Mesenteric fat pad (tissue), 1 donor: ENCODE data around the gene LUZP2. TPM values are rescaled to one million over a fixed set of nuclear protein-coding genes. Genes with fewer than 3 reads are reported as not detected.

Experiments
- DNase-seq: peaks from one replicate; pipeline ENCODE4 v3.0.0-alpha.2; 2020; ENCODE audit warnings: low spot score
- long read RNA-seq: library from polyadenylated mRNA; unstranded; transcript quantifications from one replicate; pipeline ENCODE4 v2.0.0, GENCODE V29; 2020
- total RNA-seq: library from RNA; stranded (reverse); fragmentation: NEBNext Ultra II Directional; extraction: Animal tissue kit (Norgen Biotek cat#: 25700); gene quantifications from one replicate; pipeline ENCODE4 v1.2.1, GENCODE V29; 2021
- donor health status: DM: yes; HTN: yes; CAD: no.

The LUZP2 gene
- total RNA-seq = 0.32 TPM
- long read RNA-seq = 0 reads

- DNase-seq = peak; percentile 73
Observed at GRCh38 chr11:24496736-24497725, at the start of gene LUZP2. LUZP2 (plus strand) TSS chr11:24497053.

DNA sequence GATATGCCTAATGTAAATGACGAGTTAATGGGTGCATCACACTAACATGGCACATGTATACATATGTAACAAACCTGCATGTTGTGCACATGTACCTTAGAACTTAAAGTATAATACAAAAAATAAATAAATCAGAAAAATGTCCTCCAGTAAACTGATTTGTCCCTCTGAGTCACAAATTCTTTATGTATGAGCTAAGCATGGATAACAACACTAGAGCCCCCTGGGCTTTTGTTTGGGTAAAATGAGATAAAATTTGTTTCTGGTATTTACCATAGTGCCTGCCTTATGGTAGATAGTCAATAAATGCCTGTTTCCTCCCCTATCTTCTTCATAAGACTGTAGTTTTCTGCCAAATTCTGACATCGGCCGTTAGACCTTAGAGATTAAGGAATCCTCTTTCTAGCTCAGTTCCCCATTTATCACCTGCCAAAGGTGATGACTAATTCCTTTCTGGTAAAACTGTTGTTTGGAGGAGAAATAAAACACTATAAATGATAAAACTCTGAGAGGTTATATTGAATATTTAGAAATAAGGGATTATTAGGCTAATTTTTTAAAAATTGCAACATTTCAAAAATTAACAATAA, 43.6 kb upstream of the LUZP2 start:
- no peak for DNase-seq

DNA sequence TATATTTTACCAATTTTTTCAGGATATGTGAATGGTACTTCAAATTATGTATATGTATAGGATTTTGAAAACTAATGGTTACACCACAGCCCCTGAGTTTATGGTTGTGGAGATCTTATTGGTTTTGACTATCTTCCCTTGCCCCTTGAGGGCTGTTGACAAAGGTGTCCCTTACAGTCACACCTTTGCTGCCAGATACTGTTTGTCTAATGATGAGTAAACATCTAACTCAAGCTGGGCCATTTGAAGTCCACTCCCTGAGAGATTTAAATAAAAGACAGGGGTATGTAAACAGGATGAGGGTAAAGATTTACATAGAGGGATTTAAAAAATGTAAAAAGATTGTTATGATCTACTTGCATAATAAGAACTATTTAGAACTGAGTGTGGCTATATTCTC, 38.9 kb upstream of the LUZP2 start:
- DNase-seq = no peak

GRCh38 chr11:24470431-24470830, 26.4 kb upstream of the LUZP2 start:
- no peak for DNase-seq

DNA sequence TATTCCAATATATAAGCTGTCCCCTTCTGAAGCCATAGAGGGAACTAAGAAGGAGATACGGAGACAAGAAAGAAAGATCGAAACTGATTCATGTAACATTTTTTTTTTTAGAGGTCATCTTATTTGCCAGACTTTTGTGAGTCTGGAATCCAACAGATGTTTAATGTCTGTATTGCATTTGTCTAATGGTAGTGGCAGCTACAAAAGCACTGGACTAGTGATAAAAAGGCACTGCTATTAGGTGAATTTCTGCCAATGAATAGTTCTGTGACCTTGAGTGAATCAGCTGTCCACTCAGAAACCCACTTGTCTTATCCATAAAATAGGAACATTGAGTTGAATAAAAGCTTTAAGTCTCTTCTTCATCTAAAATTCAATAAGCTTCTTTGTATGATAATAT, 25.8 kb upstream of the LUZP2 start:
- DNase-seq = no peak

- DNase-seq = no peak
Observed at GRCh38 chr11:24478718-24479117, 18.1 kb upstream of the LUZP2 start.

GRCh38 chr11:24489477-24489876, 7.4 kb upstream of the LUZP2 start:
- no peak for DNase-seq

DNA sequence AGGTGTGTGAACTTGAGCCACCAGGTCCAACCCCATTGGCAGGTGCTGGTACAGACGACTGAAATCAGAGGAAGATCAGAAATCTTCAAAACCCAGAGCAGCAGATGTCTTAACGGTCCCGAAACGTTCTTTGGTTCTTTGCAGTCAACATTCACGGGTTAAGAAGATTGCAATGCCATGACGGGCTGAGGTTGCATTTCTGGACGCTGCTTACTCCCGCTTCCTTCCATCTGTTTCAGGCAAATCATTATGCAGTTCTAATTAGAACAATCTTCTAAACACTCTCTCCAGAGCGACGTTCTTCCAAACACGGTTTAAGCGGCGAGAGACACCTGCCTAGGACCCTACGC, 492 bp upstream of the LUZP2 start:
- DNase-seq = no peak

- DNase-seq = no peak
Observed at GRCh38 chr11:24497831-24498230, 978 bp downstream of the LUZP2 start.

- no peak for DNase-seq
Observed at GRCh38 chr11:24502425-24502824, 5.6 kb downstream of the LUZP2 start.

DNA sequence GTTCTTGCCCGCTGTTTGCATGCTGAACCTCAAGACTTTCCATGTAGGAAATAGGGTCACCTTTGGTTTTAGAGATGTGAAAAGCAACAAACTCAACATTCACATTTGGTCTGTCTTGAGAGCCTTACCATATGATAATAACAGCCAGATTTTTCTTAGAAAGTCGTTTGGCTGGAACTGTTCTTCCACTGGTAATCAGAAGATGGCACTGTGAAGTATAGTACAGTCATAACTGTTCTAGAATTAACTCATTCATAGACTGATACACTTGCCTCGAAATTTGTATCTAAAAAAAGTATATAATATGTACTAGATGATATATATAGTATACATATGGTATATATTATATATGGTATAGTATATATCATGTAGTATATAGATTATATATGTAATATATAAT, 12.3 kb downstream of the LUZP2 start:
- DNase-seq = no peak

DNA sequence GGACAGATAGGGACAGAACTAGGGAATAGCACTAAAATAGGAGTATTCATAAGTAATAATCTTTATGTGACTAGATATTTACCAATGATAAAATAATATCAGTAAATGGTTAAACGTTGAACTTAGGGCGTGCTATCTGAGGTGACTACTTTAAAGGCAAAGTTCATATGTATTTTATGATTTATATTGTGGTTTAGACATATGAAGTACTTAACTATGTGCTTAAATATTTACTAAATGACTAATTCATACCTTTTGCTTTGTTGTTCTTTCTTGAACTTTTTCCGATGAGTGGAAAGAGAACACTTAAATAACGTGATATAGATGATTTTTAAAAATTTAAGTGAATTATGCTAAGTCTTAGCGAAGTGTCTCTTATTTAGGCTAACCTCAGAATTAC, 14.7 kb downstream of the LUZP2 start:
- no peak for DNase-seq

- no peak for DNase-seq
Observed at GRCh38 chr11:24513479-24514218, 16.8 kb downstream of the LUZP2 start.

DNA sequence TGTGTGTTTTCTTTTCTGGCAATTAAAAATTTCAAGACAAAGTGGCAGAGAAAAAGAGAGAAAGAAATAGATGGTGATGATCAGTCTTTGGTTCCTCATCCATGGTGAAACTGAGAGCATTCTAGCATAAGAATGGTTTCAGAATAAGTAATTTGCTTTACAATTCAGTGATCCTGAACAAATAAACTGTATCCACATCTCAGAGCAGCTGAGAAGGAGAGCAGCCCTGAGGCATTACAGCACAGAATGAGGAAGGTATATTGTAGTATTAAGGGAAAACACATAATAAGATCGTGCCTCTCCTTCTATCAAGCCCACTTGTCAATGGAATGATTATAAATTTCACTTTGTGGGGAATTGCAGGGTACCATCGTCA, 17.4 kb downstream of the LUZP2 start:
- DNase-seq = no peak

DNA sequence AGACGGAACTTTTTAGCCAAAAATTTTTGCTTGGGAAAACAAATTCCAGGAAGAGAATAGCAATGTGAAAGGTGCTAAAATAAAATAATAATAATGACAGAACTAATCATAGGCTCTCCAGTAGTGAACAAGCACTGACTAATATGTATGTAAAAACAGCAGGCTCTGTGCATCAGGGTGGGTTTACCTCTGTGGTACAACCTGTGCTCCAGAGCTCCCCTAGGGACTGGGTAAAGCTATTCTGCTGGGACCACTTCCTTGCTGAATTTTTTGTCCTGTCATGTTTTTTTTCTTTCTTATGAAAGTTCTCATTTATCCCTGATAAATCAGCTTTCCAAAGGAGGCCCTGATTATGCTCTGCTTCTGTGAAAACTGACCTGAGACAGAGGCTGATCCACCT, 18.8 kb downstream of the LUZP2 start:
- DNase-seq = no peak

DNA sequence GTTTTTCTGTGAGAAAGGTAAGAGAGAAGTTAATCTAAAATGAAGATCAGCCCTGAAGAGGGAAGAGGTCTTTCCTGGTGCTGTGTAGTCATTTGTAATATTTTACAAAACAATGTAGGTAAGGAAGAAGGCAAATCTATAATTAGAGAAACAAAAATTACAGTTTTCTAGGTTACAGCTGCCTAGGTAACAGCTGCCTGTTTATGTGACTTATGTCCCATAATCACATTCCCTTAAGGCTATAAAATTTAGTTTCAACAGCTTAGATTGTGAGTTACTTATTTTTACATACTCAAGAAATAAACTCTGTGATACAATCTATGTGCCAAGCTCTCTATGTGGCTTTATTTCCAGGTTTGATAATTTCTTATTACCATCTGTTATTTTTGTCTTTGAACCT, 19.8 kb downstream of the LUZP2 start:
- DNase-seq = no peak

DNA sequence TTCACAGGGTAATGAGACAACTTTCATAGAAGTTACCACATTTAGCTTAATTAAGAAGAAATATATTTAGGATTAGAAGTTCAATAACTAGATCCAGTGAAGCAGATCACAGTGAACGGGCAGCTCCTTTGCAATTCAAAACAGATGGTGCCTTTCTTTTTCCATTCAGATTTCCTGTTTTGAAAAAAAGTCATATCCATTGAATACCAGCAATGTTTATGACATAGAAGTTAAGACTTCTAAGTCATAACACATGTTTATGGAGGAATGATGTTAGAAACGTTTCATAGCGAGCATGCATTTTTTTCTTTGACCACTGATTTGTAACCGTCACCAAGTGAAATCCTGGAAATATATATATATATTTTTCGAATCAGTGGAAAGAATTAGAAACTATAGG, 24.7 kb downstream of the LUZP2 start:
- DNase-seq = no peak

GRCh38 chr11:24524156-24524555, 27.3 kb downstream of the LUZP2 start:
- DNase-seq = no peak

DNA sequence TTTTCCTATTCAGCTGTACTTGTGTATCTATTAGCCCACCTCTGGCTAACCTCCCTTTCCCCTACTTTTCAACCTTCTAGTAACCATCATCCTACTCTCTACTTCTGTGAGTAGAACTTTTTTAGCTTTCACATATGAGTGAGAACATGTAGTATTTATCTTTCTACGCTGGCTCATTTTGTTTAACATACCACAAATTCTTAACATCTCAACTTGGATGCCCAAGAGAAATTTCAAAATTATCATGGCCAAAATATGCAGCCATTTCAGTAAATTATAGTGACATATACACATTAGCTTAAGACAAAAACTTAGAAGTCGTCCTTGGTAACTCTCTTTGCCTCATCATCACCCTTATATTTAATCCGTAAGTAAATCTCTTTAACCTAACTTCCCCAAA, 34.7 kb downstream of the LUZP2 start:
- no peak for DNase-seq

DNA sequence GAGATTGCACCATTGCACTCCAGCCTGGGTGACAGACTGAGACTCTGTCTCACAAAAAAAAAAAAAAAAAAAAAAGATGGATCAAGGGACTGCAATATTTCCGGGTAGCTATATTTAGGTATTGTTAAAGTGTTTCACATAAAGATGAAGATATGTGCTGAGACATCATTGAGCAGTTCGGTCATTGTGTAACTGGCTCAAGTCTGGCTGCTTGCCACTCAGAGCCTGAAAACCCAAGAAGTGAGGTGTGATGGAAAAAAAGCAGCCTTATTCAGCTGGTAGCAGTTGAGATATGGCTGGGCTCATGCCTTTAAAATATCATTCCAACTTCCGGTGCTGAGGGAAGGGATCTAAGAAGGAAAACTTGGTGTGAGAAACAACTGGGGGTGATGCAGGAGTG, 46.9 kb downstream of the LUZP2 start:
- DNase-seq = no peak

- no peak for DNase-seq
Observed at GRCh38 chr11:24556693-24557092, 59.8 kb downstream of the LUZP2 start.

DNA sequence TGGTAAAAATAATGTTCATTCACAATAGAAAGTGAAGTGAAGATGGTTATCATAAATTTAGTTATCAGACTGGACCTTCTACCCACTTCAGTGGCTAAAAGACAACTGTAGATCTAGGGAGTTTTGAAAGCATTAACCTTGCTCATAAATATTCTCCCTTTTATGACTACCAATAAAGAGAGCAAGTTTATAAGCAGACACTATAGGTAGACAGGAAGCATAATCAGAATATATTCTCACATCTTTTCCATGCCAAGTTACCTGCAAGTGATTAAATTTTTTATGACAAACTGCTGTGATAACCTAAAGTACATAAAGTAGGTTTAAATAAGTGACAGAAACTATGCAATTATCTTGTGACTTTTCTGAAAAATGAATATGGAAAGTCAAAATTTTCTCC, 62.5 kb downstream of the LUZP2 start:
- DNase-seq = no peak
